Activated T-helper 2 cell treated with anti-CD3 and anti-CD28 coated beads, Interferon-gamma antibody, Interleukin-2, Interleukin-4, amounts not matched to agents 10 μg/mL and 5 μg/mL and 100 μg/mL, durations not matched to agents 14 hours and 24 hours and 36 hours (primary cell): ENCODE data around the gene MBTD1. TPM values are rescaled to one million over a fixed set of nuclear protein-coding genes. Genes with fewer than 3 reads are reported as not detected.
"Not testable (repeated sequence)": the region's sequence is repeated elsewhere in the genome, so short reads cannot be mapped to it uniquely, and the experiment has no call there.

Experiments
- DNase-seq: peaks from one replicate; pipeline ENCODE4 v3.0.0; 2021; ENCODE audit warnings: low spot score
- H3K27ac Mint-ChIP-seq: one replicate; pipeline ENCODE4 v1.8.0; 2021; ENCODE audit warnings: mixed read lengths
- H3K27me3 Mint-ChIP-seq: one replicate; pipeline ENCODE4 v1.8.0; 2021; ENCODE audit warnings: low read depth, mixed read lengths
- H3K36me3 Mint-ChIP-seq: one replicate; pipeline ENCODE4 v1.8.0; 2021; ENCODE audit warnings: low read depth, mixed read lengths
- H3K4me1 Mint-ChIP-seq: one replicate; pipeline ENCODE4 v1.8.0; 2021; ENCODE audit warnings: low read depth, mixed read lengths
- H3K4me3 Mint-ChIP-seq: one replicate; pipeline ENCODE4 v1.8.0; 2021; ENCODE audit warnings: low read depth, mild to moderate bottlenecking, moderate library complexity, mixed read lengths
- H3K9me3 Mint-ChIP-seq: one replicate; pipeline ENCODE4 v1.8.0; 2021; ENCODE audit warnings: mixed read lengths
- intact Hi-C: fragments of 100-400 bp; cut with micrococcal nuclease; formaldehyde crosslinking; loops from one replicate; pipeline ENCODE4 v1.15.1; 2023
- total RNA-seq: library from RNA; stranded (reverse); gene quantifications from 2 replicates; pipeline ENCODE4 v1.2.3, GENCODE V29; 2022

Gene MBTD1
- total RNA-seq, 1 donor from 2014 or later, result 11.5 TPM

GRCh38 chr17:51200846-51201245, 59.0 kb downstream of the MBTD1 start:
- H3K36me3 Mint-ChIP-seq, result peaks cover 46% of the 10 kb centered on the region
- H3K4me1 Mint-ChIP-seq, result peaks cover 7% of the 10 kb centered on the region
- H3K9me3 Mint-ChIP-seq, result no peaks in the 10 kb centered on the region
- no peak overlapping the region for H3K4me3 Mint-ChIP-seq
- intact Hi-C loops, result no loop called here
- no peaks in the 10 kb centered on the region for H3K27me3 Mint-ChIP-seq
- H3K27ac Mint-ChIP-seq, result peak overlapping the region; percentile 46
- DNase-seq, result no peak

GRCh38 chr17:51200295-51200694, 59.6 kb downstream of the MBTD1 start:
- Mint-ChIP-seq H3K4me3 (no peak overlapping the region), H3K27me3 (no peaks in the 10 kb centered on the region), H3K36me3 (peaks cover 46% of the 10 kb centered on the region), H3K4me1 (peaks cover 7% of the 10 kb centered on the region), H3K27ac (peak overlapping the region; percentile 46), H3K9me3 (no peaks in the 10 kb centered on the region)
- intact Hi-C loops, result no loop called here
- DNase-seq, result peak; percentile 33

GRCh38 chr17:51197754-51198153, 62.1 kb downstream of the MBTD1 start:
- Mint-ChIP-seq H3K27me3 (no peaks in the 10 kb centered on the region), H3K27ac (no peak overlapping the region), H3K4me3 (no peak overlapping the region), H3K9me3 (no peaks in the 10 kb centered on the region), H3K4me1 (peaks cover 6% of the 10 kb centered on the region), H3K36me3 (peaks cover 44% of the 10 kb centered on the region)
- no peak for DNase-seq
- intact Hi-C loops, result no loop called here

GRCh38 chr17:51191895-51192294, 68.0 kb downstream of the MBTD1 start:
- no peak for DNase-seq
- intact Hi-C loops, result no loop called here
- Mint-ChIP-seq H3K27me3 (no peaks in the 10 kb centered on the region), H3K27ac (no peak overlapping the region), H3K4me3 (no peak overlapping the region), H3K9me3 (no peaks in the 10 kb centered on the region), H3K4me1 (peaks cover 2% of the 10 kb centered on the region), H3K36me3 (peaks cover 31% of the 10 kb centered on the region)

GRCh38 chr17:51189628-51190027, 70.2 kb downstream of the MBTD1 start:
- Mint-ChIP-seq H3K4me1 (peaks cover 2% of the 10 kb centered on the region), H3K4me3 (no peak overlapping the region), H3K27ac (no peak overlapping the region), H3K36me3 (peaks cover 37% of the 10 kb centered on the region), H3K9me3 (no peaks in the 10 kb centered on the region), H3K27me3 (no peaks in the 10 kb centered on the region)
- no peak for DNase-seq
- intact Hi-C loops, result no loop called here

GRCh38 chr17:51189162-51189561, 70.7 kb downstream of the MBTD1 start:
- Mint-ChIP-seq H3K27me3 (no peaks in the 10 kb centered on the region), H3K36me3 (peaks cover 42% of the 10 kb centered on the region), H3K9me3 (no peaks in the 10 kb centered on the region), H3K27ac (no peak overlapping the region), H3K4me3 (no peak overlapping the region), H3K4me1 (peaks cover 2% of the 10 kb centered on the region)
- no peak for DNase-seq
- intact Hi-C loops, result no loop called here

- H3K27ac Mint-ChIP-seq, result no peak overlapping the region
- H3K27me3 Mint-ChIP-seq, result no peaks in the 10 kb centered on the region
- no peak overlapping the region for H3K4me3 Mint-ChIP-seq
- no peak for DNase-seq
- intact Hi-C loops, result no loop called here
- H3K9me3 Mint-ChIP-seq, result no peaks in the 10 kb centered on the region
- H3K4me1 Mint-ChIP-seq, result peaks cover 2% of the 10 kb centered on the region
- peaks cover 40% of the 10 kb centered on the region for H3K36me3 Mint-ChIP-seq
Measured at GRCh38 chr17:51188271-51188833, 71.5 kb downstream of the MBTD1 start.

- Mint-ChIP-seq H3K9me3 (no peaks in the 10 kb centered on the region), H3K4me1 (peaks cover 2% of the 10 kb centered on the region), H3K36me3 (peaks cover 34% of the 10 kb centered on the region), H3K4me3 (no peak overlapping the region), H3K27me3 (no peaks in the 10 kb centered on the region), H3K27ac (no peak overlapping the region)
- DNase-seq, result no peak
- intact Hi-C loops, result no loop called here
Measured at GRCh38 chr17:51185763-51186332, 74.0 kb downstream of the MBTD1 start.

GRCh38 chr17:51184124-51184523, 75.7 kb downstream of the MBTD1 start:
- H3K27me3 Mint-ChIP-seq, result no peaks in the 10 kb centered on the region
- no peak for DNase-seq
- intact Hi-C loops, result no loop called here
- no peaks in the 10 kb centered on the region for H3K9me3 Mint-ChIP-seq
- no peak overlapping the region for H3K4me3 Mint-ChIP-seq
- no peaks in the 10 kb centered on the region for H3K4me1 Mint-ChIP-seq
- peaks cover 33% of the 10 kb centered on the region for H3K36me3 Mint-ChIP-seq
- H3K27ac Mint-ChIP-seq, result no peak overlapping the region

- Mint-ChIP-seq H3K27ac (no peak overlapping the region), H3K9me3 (no peaks in the 10 kb centered on the region), H3K36me3 (peaks cover 27% of the 10 kb centered on the region), H3K4me3 (no peak overlapping the region), H3K27me3 (no peaks in the 10 kb centered on the region), H3K4me1 (no peaks in the 10 kb centered on the region)
- intact Hi-C loops, result no loop called here
- no peak for DNase-seq
Measured at GRCh38 chr17:51180486-51180885, 79.4 kb downstream of the MBTD1 start.

- intact Hi-C loops, DNase-seq, H3K4me3 Mint-ChIP-seq, H3K9me3 Mint-ChIP-seq, H3K27me3 Mint-ChIP-seq, H3K27ac Mint-ChIP-seq: not testable (repeated sequence)
- peaks cover 15% of the 10 kb centered on the region for H3K4me1 Mint-ChIP-seq
- peaks cover 61% of the 10 kb centered on the region for H3K36me3 Mint-ChIP-seq
Measured at GRCh38 chr17:51172030-51172429, 87.8 kb downstream of the MBTD1 start.

- H3K4me3 Mint-ChIP-seq, result no peak overlapping the region
- DNase-seq, result no peak
- no peaks in the 10 kb centered on the region for H3K27me3 Mint-ChIP-seq
- intact Hi-C loops, result no loop called here
- no peaks in the 10 kb centered on the region for H3K9me3 Mint-ChIP-seq
- H3K27ac Mint-ChIP-seq, result no peak overlapping the region
- H3K4me1 Mint-ChIP-seq, result peaks cover 19% of the 10 kb centered on the region
- peaks cover 66% of the 10 kb centered on the region for H3K36me3 Mint-ChIP-seq
Measured at GRCh38 chr17:51170736-51171135, 89.1 kb downstream of the MBTD1 start.

- no peaks in the 10 kb centered on the region for H3K27me3 Mint-ChIP-seq
- DNase-seq, result no peak
- H3K4me3 Mint-ChIP-seq, result peak overlapping the region; percentile 38
- peak overlapping the region; percentile 67 for H3K27ac Mint-ChIP-seq
- no peaks in the 10 kb centered on the region for H3K9me3 Mint-ChIP-seq
- intact Hi-C loops, result loop anchor here (5.0 kb wide), 4 partner anchors 47 to 302 kb away; partner anchors contain the start of genes MBTD1, SPAG9, TOB1 and UTP18
- peaks cover 26% of the 10 kb centered on the region for H3K4me1 Mint-ChIP-seq
- peaks cover 77% of the 10 kb centered on the region for H3K36me3 Mint-ChIP-seq
Measured at GRCh38 chr17:51169340-51169739, 90.5 kb downstream of the MBTD1 start.
